ENCODE measurements around the gene PADI3. TPM values are rescaled to one million over a fixed set of nuclear protein-coding genes. Genes with fewer than 3 reads are reported as not detected.

The PADI3 gene
- total RNA-seq, 4 donors from 2014 or later: not detected

DNA sequence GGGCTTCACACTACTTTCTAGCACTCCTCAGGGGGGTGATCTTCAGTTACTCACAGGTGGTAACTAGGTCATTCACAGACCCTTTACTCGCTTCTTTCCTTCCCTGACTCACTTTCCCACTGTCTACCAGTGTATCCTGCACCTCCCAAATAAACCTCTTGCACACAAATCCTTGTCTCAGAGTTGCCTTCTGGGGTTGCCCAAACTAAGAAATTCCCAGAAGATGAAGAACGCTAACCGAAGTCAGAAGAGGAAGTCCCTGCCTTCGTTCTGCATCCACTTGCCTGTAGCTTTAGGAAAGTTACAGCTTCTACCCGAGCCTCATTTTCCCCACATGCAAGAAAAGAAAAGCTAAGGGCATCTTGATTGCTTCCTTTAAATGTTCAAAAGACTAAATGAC lies 47.2 kb downstream of the PADI3 start:
- DNase-seq (ENCODE audit: low spot score): no peak
- TF ChIP-seq, protein P1, sequence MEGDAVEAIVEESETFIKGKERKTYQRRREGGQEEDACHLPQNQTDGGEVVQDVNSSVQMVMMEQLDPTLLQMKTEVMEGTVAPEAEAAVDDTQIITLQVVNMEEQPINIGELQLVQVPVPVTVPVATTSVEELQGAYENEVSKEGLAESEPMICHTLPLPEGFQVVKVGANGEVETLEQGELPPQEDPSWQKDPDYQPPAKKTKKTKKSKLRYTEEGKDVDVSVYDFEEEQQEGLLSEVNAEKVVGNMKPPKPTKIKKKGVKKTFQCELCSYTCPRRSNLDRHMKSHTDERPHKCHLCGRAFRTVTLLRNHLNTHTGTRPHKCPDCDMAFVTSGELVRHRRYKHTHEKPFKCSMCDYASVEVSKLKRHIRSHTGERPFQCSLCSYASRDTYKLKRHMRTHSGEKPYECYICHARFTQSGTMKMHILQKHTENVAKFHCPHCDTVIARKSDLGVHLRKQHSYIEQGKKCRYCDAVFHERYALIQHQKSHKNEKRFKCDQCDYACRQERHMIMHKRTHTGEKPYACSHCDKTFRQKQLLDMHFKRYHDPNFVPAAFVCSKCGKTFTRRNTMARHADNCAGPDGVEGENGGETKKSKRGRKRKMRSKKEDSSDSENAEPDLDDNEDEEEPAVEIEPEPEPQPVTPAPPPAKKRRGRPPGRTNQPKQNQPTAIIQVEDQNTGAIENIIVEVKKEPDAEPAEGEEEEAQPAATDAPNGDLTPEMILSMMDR (IDR thresholded peaks at IDR 0.05): no peak
- no peak for ATAC-seq (ENCODE audit: low FRiP score)

DNA sequence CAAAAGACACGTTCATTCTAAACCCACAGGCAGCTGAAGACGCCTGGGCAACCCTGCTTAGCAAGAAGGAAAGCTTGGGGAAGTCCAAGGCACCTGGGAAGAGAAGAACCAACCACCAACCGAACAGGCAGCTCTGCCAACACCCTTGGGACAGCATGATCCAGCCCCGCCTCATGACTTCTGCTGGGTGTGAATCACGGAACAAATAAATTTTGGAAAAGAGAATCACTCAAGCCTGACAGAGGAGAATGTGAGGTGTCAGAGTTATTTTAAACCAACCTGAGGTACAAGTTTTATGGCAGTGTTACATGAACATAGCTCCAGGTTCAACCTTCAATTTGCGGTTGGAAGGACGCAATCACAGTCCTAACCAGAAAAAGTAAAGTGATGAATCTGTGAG lies 49.1 kb downstream of the PADI3 start:
- TF ChIP-seq, protein P1 (IDR thresholded peaks at IDR 0.05): no peak
- DNase-seq (ENCODE audit: low spot score): no peak

DNA sequence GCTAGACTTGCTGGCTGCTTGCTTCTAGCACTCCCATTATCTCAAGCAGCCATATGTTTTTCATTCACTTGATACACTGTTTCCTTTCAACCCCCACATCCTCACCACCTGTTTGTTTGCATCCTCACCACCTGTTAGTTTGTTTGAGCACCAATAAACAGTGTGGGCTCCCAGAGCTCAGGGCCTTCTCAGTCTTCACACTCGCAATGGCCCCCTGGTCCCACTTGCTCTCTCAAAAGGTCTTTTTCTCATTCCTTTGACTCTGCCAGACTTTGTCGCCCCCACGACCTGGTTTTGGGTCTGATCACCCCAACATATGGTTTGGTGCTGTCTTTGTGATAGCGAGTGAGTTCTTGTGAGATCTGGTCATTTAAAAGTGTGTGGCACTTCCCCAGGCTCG lies 52.9 kb downstream of the PADI3 start:
- TF ChIP-seq, protein P1 (IDR thresholded peaks at IDR 0.05): no peak
- ATAC-seq (ENCODE audit: low FRiP score): no peak
- no peak for DNase-seq (ENCODE audit: low spot score)

More for the DNA sequence above, 49.1 kb downstream of the PADI3 start:
- ATAC-seq (ENCODE audit: low FRiP score): no peak

DNA sequence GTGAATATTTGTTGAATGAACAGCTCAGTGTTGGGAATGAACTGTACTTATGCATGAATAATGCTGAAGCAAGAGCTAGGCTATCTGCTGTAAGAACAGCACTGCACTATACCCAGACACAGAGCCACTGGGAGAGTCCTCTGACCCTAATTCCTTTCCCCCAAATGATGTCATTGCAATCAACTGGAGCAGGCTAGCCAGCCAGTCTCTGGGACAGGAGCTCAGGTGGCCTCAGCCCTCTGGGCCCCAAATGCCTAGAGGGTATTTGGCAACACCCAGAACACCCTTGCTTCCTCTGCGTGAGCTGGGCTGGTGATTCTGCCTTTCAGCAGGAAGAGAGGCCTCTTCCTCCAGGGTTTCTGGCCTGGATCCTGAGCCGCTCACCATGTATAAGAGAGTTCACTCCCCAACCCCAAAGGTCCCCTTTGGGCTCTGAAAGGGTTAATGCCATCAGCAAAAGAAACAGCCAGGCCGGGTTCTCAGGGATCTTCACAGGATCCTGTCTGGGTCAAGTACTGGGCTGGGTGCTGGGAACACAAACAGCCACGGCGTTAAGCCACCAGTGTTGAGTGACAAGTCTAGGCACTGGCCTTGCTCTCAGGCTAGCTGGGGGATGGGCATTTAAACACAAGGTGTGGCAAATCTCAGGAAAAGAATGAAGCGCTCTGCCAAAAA lies 55.4 kb downstream of the PADI3 start:
- no peak for DNase-seq (ENCODE audit: low spot score)
- TF ChIP-seq, protein P1 (IDR thresholded peaks at IDR 0.05): no peak
- no peak for ATAC-seq (ENCODE audit: low FRiP score)

DNA sequence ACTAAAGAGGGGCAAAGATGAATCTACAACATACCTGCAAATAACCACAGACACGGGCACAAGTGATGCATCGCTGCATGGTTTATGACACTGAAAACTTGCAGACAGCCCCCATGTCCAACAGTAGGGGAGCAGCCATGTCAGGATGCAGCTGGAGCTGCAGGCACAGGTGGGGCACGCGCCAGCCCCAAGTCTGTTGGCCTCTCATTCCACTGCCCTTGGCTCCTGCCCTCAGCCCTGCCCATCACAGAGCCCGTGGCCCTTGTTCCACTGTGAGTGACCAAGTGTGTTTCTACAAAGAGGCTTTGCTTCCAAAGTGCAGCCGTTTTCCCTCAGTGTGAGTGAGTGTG lies 55.9 kb downstream of the PADI3 start:
- ATAC-seq (ENCODE audit: low FRiP score) (no peak), DNase-seq (ENCODE audit: low spot score) (no peak)
- TF ChIP-seq, protein P1 (IDR thresholded peaks at IDR 0.05): no peak

DNA sequence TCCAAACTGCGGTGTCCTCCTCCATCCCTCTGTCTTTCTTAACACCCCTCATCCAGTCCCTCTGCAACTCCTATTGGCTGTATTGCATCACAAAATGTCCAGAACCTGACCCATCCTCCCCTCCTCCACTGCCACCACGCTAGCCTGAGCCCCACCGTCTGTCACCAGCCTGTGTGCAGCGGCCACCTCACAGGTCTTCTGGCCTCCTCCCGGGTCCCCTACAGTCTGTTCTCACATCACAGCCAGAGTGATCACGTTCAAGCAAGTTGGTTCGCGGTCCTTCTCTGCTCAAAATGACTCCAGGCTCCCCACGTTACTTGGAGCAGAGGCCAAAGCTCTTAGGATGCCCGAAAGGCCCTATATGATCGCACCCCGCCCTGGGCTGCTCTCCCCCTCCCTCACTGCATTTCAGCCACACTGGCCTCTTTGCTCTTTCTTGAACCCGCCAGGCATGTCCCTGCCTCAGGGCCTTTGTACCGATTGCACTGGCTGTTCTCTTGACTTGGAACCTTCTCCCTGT lies 56.7 kb downstream of the PADI3 start:
- TF ChIP-seq, protein P1 (IDR thresholded peaks at IDR 0.05): no peak
- DNase-seq (ENCODE audit: low spot score) (no peak), ATAC-seq (ENCODE audit: low FRiP score) (no peak)

DNA sequence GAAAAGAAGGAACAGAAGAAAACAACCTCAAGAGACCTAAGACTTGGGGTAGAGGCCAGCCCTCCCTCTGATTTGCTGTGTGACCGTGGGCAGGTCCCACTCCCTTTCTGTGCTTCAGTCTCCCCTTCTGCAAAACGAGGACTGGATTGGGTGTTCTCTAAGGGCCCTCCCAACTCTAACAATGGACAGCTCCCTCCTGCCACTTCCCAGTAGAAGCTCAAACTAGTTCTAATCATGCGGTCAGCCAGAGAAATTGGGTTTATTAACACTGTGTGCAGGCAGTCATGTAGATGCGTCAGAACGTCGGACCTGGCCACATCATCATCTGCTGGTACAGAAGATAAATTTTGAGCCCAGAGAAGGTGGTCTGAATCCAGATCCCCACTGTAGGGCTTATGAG lies 57.5 kb downstream of the PADI3 start:
- TF ChIP-seq, protein P1 (IDR thresholded peaks at IDR 0.05): no peak

More for the DNA sequence above, 57.5 kb downstream of the PADI3 start:
- ATAC-seq (ENCODE audit: low FRiP score): no peak
- no peak for DNase-seq (ENCODE audit: low spot score)
